SK-N-SH (cell line): ENCODE results near the gene MBD3L2.

Experiments
- FOXJ3 ChIP-seq: sonication (generic); formaldehyde crosslinking; IDR thresholded peaks from 2 replicates; pipeline ENCODE4 v1.5.1; 2020; ENCODE audit warnings: mild to moderate bottlenecking, missing genetic modification reagents
- TF ChIP-seq, protein P1 (sequence below): fragments of 200-600 bp; sonication (generic); IDR thresholded peaks from 2 replicates; pipeline ENCODE4 v1.6.1; 2017; ENCODE audit warnings: antibody characterized with exemption, mild to moderate bottlenecking, moderate library complexity

DNA sequence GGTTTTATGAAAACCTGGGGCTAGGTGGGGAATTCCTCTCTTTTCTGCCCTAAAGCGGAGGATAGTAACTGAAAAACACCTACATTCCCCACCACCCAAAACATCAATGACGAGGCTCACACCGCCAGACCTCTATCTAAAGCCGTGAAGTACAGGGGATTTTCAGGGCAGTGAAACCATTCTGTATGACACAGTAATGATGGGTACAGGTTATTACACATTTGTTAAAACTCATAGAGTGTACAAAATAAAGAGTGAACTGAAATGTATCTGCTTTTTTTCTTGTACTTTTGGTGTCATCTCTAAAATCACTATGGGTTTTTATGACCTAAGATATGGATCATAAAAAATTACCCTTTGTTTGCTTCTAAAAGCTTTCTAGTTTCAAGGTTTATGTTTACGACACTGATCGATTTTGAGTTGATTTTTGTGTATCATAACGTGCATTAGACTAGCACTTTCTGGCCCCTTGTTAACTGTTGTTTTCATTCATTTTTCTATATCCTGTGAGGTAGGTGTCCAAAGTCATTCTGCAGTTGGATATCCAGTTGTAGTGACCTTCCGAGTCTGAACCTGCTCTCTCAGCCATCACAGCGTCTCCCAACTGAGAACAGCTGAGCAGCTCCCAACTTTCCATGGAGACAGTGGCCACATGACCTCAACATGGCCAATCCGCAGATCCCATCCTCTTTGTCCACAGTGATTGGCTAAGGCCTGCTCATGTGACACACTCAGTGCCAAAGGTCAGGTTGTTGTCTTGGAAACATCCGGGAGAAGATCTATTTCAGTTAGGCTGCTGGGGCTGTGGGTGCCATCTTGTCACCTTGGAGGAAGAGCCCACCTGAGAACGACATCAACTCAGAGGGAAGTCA lies 38.2 kb upstream of the MBD3L2 start:
- TF ChIP-seq, protein P1, sequence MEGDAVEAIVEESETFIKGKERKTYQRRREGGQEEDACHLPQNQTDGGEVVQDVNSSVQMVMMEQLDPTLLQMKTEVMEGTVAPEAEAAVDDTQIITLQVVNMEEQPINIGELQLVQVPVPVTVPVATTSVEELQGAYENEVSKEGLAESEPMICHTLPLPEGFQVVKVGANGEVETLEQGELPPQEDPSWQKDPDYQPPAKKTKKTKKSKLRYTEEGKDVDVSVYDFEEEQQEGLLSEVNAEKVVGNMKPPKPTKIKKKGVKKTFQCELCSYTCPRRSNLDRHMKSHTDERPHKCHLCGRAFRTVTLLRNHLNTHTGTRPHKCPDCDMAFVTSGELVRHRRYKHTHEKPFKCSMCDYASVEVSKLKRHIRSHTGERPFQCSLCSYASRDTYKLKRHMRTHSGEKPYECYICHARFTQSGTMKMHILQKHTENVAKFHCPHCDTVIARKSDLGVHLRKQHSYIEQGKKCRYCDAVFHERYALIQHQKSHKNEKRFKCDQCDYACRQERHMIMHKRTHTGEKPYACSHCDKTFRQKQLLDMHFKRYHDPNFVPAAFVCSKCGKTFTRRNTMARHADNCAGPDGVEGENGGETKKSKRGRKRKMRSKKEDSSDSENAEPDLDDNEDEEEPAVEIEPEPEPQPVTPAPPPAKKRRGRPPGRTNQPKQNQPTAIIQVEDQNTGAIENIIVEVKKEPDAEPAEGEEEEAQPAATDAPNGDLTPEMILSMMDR, result no peak
- no peak for TF ChIP-seq FOXJ3 (CRISPR knock-in tag)
